Esophagus muscularis mucosa (tissue), 4 donors: ENCODE results near the gene BMAL2. TPM values are rescaled to one million over a fixed set of nuclear protein-coding genes. Genes with fewer than 3 reads are reported as not detected.
A peak's percentile ranks its signal among the peaks of the same experiment; 100 is the strongest.

Experiments
- DNase-seq: peaks from one replicate; pipeline ENCODE4 v3.0.0-alpha.2; 2017; ENCODE audit errors: extremely low spot score
- H3K27ac ChIP-seq, 4 donors: fragments of 200-600 bp; sonication (generic); replicated peaks in 1 of 4; 1 replicate in 3 of 4; 2 replicates in 1 of 4; pipeline ENCODE4 v1.5.1; 2016 to 2019; ENCODE audit warnings: mild to moderate bottlenecking in 1 of 4
- H3K27me3 ChIP-seq, 4 donors: fragments of 200-600 bp; sonication (generic); one replicate each; pipeline versions ENCODE4 v1.5.1 to v1.6.0; 2016 to 2019
- H3K36me3 ChIP-seq, 4 donors: fragments of 200-600 bp; sonication (generic); one replicate each; pipeline ENCODE4 v1.5.1; 2016 to 2019
- H3K4me1 ChIP-seq, 4 donors: fragments of 200-600 bp; sonication (generic); one replicate each; pipeline ENCODE4 v1.5.1; 2016 to 2019
- H3K4me3 ChIP-seq, 4 donors: fragments of 200-600 bp; sonication (generic); 1 replicate in 2 of 4; 2 replicates in 2 of 4; pipeline ENCODE4 v1.5.1; 2016 to 2019; ENCODE audit warnings: mild to moderate bottlenecking in 4 of 4, moderate library complexity in 1 of 4
- H3K9me3 ChIP-seq, 4 donors: fragments of 200-600 bp; sonication (generic); 1 replicate in 3 of 4; 2 replicates in 1 of 4; pipeline ENCODE4 v1.5.1; 2016 to 2019
- CTCF ChIP-seq, 3 experiments: fragments of 200-600 bp in 2 of 3; fragments of 450-650 bp in 1 of 3; sonication (generic) in 2 of 3; IDR thresholded peaks; one replicate each; pipeline ENCODE4 v1.5.1; 2017 to 2019; ENCODE audit warnings: antibody characterized with exemption in 3 of 3, mild to moderate bottlenecking in 2 of 3, moderate library complexity in 1 of 3
- EP300 ChIP-seq: sonication (generic); formaldehyde crosslinking; IDR thresholded peaks from one replicate; pipeline ENCODE4 v1.6.1; 2017; ENCODE audit warnings: antibody characterized with exemption
- POLR2A ChIP-seq: fragments of 450-650 bp; IDR thresholded peaks from one replicate; pipeline ENCODE4 v1.6.1; 2017; ENCODE audit warnings: antibody characterized with exemption, moderate library complexity, mild to moderate bottlenecking, low read depth
- POLR2AphosphoS5 ChIP-seq, 2 donors: sonication (generic); formaldehyde crosslinking; IDR thresholded peaks; one replicate each; pipeline ENCODE4 v1.6.1; 2017; ENCODE audit warnings: antibody characterized with exemption in 2 of 2
- WGBS: methylation state at CpG from one replicate; pipeline ENCODE4 v1.1.5; 2018; 5-methylcytosine and 5-hydroxymethylcytosine counted together
- intact Hi-C: fragments of 100-400 bp; cut with DNase I; formaldehyde crosslinking; loops from one replicate; pipeline ENCODE4 v1.15.1; 2023
- total RNA-seq, 4 donors: library from RNA; depleted of rRNA; stranded (reverse); fragments of >200 nt; gene quantifications; one replicate each; pipeline versions ENCODE4 v1.1.0 to v1.2.1, GENCODE V29; 2016

The BMAL2 gene
- total RNA-seq, 4 donors from 2014 or later, result 3.6 to 7.3 (median 5.0) TPM

- no peak for TF ChIP-seq POLR2A
- no peak for TF ChIP-seq CTCF (IDR thresholded peaks at IDR 0.05)
- TF ChIP-seq POLR2AphosphoS5 (IDR thresholded peaks at IDR 0.05), result no peak
- no peak for TF ChIP-seq EP300
- H3K27ac ChIP-seq, result no peak overlapping the region
- intact Hi-C loops, result loop anchor here (5.0 kb wide), 1 partner anchor 48 kb away; no protein-coding TSS in a partner anchor
Observed at GRCh38 chr12:27334042-27334720, 1.5 kb downstream of the BMAL2 start.

GRCh38 chr12:27334721-27335082, 2.1 kb downstream of the BMAL2 start:
- Histone ChIP-seq H3K27ac (no peak overlapping the region), H3K36me3 (no peaks in the 10 kb centered on the region), H3K4me3 (no peak overlapping the region), H3K27me3 (peaks cover 0 to 11% (median 0%) of the 10 kb centered on the region in 4 donors), H3K9me3 (no peaks in the 10 kb centered on the region), H3K4me1 (peaks cover 13 to 34% (median 31%) of the 10 kb centered on the region in 4 donors)
- 78% methylated on average over 6 of the region's 6 CpGs for WGBS
- TF ChIP-seq EP300 (no peak), POLR2AphosphoS5 (IDR thresholded peaks at IDR 0.05) (no peak), CTCF (IDR thresholded peaks at IDR 0.05) (no peak), POLR2A (no peak)
- no peak for DNase-seq
- intact Hi-C loops, result loop anchor here (5.0 kb wide), 1 partner anchor 48 kb away; no protein-coding TSS in a partner anchor

More at GRCh38 chr12:27334042-27334720, 1.5 kb downstream of the BMAL2 start:
- 73% methylated on average over 7 of the region's 7 CpGs for WGBS
- no peak for DNase-seq
- no peaks in the 10 kb centered on the region for H3K9me3 ChIP-seq
- peaks cover 0 to 11% (median 0%) of the 10 kb centered on the region in 4 donors for H3K27me3 ChIP-seq
- H3K36me3 ChIP-seq, result no peaks in the 10 kb centered on the region
- peaks cover 13 to 34% (median 31%) of the 10 kb centered on the region in 4 donors for H3K4me1 ChIP-seq
- peak overlapping the region; percentile 74 to 90 (median 80) for H3K4me3 ChIP-seq

- TF ChIP-seq POLR2A, result no peak
- TF ChIP-seq CTCF (IDR thresholded peaks at IDR 0.05), result no peak
- no peak for TF ChIP-seq EP300
- TF ChIP-seq POLR2AphosphoS5 (IDR thresholded peaks at IDR 0.05), result no peak
- H3K27me3 ChIP-seq, result peaks cover 0 to 11% (median 0%) of the 10 kb centered on the region in 4 donors
- peaks cover 13 to 32% (median 28%) of the 10 kb centered on the region in 4 donors for H3K4me1 ChIP-seq
- intact Hi-C loops, result no loop called here
- no peak for DNase-seq
- H3K27ac ChIP-seq, result no peak overlapping the region
- 75% methylated on average over 5 of the region's 5 CpGs for WGBS
- H3K36me3 ChIP-seq, result no peaks in the 10 kb centered on the region
- H3K9me3 ChIP-seq, result no peaks in the 10 kb centered on the region
- H3K4me3 ChIP-seq, result no peak overlapping the region
Observed at GRCh38 chr12:27335364-27336281, 3.0 kb downstream of the BMAL2 start.

- Histone ChIP-seq H3K27ac (no peak overlapping the region), H3K4me1 (peaks cover 13 to 26% (median 21%) of the 10 kb centered on the region in 4 donors), H3K4me3 (no peak overlapping the region), H3K36me3 (no peaks in the 10 kb centered on the region), H3K27me3 (peaks cover 0 to 11% (median 0%) of the 10 kb centered on the region in 4 donors), H3K9me3 (no peaks in the 10 kb centered on the region)
- TF ChIP-seq POLR2AphosphoS5 (IDR thresholded peaks at IDR 0.05) (no peak), CTCF (IDR thresholded peaks at IDR 0.05) (no peak), EP300 (no peak), POLR2A (no peak)
- 96% methylated on average over 2 of the region's 2 CpGs for WGBS
- intact Hi-C loops, result no loop called here
- DNase-seq, result no peak
Observed at GRCh38 chr12:27336282-27336653, 3.6 kb downstream of the BMAL2 start.
